G401 (cell line): ENCODE measurements around the gene ALK. TPM values are rescaled to one million over a fixed set of nuclear protein-coding genes. Genes with fewer than 3 reads are reported as not detected.
"Not testable (repeated sequence)": the region's sequence is repeated elsewhere in the genome, so short reads cannot be mapped to it uniquely, and the experiment has no call there.

Source experiments
- DNase-seq: peaks from one replicate; pipeline ENCODE4 v3.0.0-alpha.2; 2015; ENCODE audit warnings: low spot score
- in situ Hi-C: cut with HindIII; loops from 2 replicates; pipeline ENCODE4 v1.10.0; 2016; ENCODE audit warnings: low sequenced_read_pairs, mixed read lengths
- total RNA-seq: library from RNA; depleted of rRNA; stranded (reverse); fragments of >200 nt; shearing (Covaris generic); gene quantifications from 2 replicates; pipeline ENCODE4 v1.2.3, GENCODE V29; 2014

The ALK gene
- total RNA-seq, 1 experiment from 2014 or later = not detected

DNA sequence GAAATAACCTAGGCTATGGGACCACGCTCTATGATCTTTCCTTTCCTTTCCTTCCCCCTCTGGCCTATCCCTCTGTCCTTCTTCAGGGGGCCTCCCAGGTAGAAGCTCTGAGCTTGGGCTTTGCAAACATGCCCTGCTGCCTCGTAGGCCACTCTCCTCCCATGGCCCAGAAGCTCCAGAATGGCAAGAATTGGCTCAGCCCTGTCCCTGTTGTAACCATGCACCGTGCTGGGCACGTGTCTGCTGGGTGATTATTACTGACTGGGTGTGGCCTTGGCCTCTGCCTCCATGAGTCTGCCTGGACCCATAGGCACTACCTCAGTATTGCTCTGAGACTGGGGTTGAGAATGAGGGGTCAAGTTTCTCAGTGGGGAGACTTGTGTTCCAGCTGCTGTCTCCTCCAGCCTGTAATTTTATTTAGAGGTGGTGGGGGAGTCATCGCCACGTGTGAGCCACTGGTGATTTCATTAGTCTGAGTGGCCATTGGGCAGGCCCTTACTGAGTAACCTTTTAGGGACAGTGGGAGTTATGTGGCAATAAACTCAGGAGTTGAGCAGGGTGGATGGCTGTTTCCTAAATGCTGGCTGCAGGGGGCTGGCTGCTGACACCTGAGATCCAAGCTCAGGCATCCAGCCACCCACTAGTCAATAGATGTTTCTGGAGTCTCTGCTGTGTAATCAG is 648.2 kb downstream of the ALK start:
- DNase-seq = no peak
- in situ Hi-C loops = no loop called here

DNA sequence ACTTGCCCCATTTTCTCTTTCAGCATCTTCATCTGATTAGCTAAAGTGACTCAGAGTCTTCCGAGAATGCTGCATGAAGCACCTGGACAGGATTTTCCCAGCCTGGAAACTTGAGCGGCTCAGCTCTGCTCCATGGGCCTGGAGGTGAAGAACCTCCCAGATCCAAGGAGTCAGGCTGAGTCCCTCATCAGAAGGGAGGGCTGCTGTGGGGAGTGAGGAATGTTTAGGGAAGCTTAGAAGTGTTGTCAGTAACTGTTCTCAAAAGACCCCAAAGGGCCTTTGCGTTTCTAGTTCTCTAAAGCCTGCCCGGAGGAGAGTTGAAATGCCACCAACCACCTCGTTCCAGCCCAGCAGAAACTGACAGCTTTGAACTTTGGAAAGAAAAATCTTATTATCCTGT is 649.1 kb downstream of the ALK start:
- in situ Hi-C loops = no loop called here
- no peak for DNase-seq

GRCh38 chr2:29270701-29271121 is 650.7 kb downstream of the ALK start:
- in situ Hi-C loops = no loop called here
- DNase-seq = no peak

DNA sequence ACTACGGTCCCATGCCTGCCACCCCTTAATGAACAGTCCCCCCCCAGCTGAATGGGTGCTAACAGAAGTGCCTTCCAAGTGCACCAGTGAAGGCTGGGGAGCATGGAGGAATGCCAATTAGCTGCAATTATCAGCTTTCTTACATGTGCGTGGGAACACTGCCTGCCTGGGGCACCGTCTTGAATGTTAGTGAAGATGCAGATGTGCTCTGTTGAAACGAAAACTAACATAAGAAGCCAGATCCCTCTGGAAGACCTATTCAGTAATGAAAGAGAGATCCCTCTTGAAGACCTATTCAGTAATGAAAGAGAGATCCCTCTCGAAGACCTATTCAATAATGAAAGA is 651.6 kb downstream of the ALK start:
- in situ Hi-C loops = no loop called here
- no peak for DNase-seq

DNA sequence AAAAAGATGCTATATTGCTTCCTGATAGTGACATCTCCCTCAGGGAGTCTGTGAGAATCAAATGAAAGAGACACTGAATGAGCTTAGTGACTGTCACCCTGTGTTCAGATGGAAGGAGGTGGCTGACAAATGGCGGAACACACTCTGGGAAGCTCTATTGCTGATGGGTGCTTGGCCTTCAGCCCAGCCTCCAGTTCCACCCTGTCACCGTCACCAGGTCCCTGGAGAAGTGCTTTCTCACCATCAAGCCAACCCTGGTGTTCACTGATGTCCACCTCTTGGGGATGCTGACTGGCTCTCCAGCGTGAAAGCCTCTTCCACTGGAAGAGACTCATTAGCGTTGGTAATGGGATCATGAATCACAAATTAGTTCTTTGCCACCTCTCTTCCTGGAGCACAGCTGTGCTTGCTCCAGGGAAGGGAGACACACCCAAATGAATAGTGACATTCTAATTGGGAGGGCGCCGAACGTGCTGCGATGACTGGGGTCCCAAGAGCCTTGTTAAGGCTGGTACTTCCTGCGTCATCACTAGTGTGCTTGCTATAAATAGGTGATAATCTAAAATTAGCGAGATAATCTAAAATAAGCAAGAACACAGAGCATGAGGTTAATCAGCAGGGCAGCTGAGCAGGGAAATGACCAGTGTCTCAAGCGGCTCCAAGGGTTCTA is 652.2 kb downstream of the ALK start:
- DNase-seq = no peak
- in situ Hi-C loops = no loop called here

DNA sequence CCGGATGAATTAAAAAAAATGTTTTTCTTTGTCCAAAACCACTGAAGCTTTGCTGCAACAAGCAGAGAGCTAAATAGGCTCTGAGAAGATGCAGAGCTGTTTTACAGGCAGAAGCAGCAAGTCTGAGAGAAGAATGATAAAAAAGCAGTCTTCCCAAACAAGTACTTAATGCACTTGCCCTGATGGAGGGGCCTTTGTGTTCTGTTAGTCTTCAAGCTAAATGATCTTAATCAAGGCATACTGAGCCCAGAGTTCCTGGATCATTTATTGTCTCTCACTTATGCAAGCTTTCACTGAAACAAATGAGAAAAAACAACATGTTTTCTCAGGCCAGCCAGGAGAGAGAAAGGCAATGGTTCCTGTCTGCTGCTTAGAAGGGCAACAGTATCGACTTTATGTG is 653.7 kb downstream of the ALK start:
- in situ Hi-C loops = no loop called here
- no peak for DNase-seq

- DNase-seq = no peak
- in situ Hi-C loops = no loop called here
These were observed 657.5 kb downstream of the ALK start for GRCh38 chr2:29263886-29264285.

- no peak for DNase-seq
- in situ Hi-C loops = no loop called here
These were observed 658.6 kb downstream of the ALK start for GRCh38 chr2:29262681-29263260.

DNA sequence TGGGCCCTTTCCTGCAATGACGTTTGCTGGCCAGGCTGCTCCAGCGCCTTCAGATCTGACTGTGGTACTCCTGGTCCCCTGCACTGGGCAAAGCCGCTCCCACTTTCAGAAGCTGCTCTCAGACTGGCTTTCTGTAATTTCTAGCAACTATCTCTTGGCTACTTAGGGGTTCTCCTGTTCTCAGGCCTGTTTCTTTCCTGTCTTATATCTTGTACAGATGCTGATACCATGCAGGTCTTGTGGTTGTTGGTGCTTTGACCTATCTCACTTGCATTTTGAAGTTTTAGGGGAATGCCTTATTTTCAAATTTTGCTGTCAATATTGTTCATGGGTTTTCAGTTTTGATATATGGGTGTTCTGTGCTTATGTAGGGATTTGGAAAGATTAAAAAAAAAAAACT is 660.4 kb downstream of the ALK start:
- DNase-seq = no peak
- in situ Hi-C loops = no loop called here

GRCh38 chr2:29260142-29260772 is 661.1 kb downstream of the ALK start:
- DNase-seq = no peak
- in situ Hi-C loops = no loop called here

GRCh38 chr2:29259221-29259620 is 662.2 kb downstream of the ALK start:
- no peak for DNase-seq
- in situ Hi-C loops = no loop called here

- in situ Hi-C loops = no loop called here
These were observed 666.4 kb downstream of the ALK start for GRCh38 chr2:29255004-29255403.

DNA sequence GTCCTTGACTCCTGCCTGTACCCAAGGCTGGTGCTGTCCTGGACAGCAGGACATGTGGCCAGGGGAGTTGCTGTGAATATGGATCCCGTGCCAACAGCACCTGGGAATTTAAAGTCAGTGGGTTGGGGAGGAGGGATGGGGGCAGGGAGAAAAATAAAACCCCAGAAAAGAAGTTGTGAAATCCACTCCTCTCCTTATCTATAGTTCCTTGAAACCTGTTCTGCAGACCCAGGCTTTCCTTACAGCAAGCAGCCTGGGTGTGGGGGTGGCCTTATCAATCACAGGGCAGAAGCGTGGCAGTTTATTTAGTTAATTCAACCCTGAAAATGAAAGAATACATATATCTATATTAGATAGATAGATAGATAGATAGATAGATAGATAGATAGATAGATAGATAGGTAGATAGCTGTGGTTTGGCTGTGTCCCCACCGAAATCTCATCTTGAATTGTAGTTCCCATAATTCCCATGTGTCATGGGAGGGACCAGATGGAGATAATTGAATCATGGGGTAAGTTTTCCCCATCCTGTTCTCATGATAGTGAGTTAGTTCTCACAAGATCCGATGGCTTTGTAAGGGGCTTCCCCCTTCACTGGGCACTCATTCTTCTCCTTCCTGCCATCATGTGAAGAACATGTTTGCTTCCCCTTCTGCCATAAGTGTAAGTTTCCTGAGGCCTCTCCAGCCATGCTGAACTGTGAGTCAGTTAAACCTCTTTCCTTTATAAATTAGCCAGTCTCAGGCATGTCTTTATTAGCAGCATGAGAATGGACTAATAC is 667.7 kb downstream of the ALK start:
- in situ Hi-C loops, DNase-seq: not testable (repeated sequence)

More at GRCh38 chr2:29255004-29255403, 666.4 kb downstream of the ALK start:
- DNase-seq = no peak

GRCh38 chr2:29253026-29253425 is 668.4 kb downstream of the ALK start:
- in situ Hi-C loops = no loop called here
- DNase-seq = no peak

DNA sequence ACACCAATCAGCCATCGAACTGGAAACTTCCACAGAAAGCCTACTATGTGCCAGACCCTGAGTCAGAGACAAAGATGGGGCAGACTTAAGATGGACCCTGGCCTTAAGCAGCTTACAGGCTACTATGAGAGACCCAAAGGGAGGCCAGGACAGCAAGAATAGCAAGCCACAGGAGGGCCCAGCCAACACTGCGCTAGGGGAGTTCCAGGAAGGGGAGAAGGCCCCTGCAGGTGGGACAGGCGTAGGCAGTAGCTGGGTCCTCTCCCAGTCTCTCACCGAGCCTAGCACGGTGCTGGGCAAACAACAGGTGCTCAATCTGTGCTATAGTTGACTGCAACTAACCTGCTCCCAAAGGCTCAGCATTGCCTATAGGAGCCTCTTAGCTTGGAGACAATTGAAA is 670.0 kb downstream of the ALK start:
- DNase-seq = no peak
- in situ Hi-C loops = no loop called here

DNA sequence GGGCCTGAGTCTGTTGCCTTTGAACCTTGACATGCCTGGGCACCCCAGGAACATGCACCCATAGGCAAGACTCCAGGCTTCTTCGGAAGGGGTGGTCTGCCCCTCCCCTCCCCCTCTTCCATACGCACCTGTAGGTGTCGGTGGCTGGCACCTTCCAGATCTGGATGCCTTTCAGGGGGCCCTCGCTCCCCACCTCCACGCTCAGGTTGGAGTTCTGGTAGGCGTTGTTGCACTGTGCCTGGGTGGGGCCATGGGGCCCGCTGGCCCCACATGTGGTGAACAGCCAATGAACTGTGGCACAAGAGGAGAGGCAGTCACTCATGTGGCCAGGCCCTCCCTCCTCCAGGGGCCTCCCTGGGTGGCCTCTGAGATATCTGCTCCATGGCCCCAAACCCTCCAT is 670.4 kb downstream of the ALK start:
- no peak for DNase-seq
- in situ Hi-C loops = no loop called here

- in situ Hi-C loops = no loop called here
- no peak for DNase-seq
These were observed 671.6 kb downstream of the ALK start for GRCh38 chr2:29249666-29250253.

DNA sequence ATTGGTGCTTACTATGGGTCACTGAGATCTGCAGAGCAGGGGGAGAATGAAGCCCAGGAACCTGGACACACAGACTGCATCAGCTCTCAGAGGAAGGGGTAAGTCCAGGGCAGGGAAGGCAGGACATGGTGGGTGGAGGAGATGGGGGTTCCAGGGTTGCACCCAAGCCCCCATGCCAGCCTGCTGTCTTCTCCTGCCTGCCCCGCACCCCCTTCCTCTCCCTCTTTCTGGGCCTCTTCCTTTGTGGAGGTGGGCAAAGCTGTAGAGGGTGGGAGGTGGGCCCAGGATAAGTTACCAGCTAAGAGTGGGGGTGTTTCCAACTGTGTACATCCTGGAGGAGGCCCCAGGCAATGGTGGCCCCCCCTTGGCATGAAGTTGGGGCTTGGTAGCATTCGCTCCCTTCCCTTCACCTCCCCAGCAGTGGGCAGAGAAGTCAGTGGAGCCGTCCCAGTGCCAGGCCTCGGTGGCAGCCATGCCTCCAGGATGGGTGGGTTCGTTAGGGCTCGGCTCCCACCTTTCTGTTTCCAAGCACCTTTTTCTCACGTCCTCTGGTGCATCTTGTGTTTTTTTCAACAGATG is 674.0 kb downstream of the ALK start:
- in situ Hi-C loops = no loop called here
- DNase-seq = no peak
